ENCODE data around the gene C17orf75.
"Not testable (repeated sequence)": the region's sequence is repeated elsewhere in the genome, so short reads cannot be mapped to it uniquely, and the experiment has no call there.

C17orf75 gene, protein sequence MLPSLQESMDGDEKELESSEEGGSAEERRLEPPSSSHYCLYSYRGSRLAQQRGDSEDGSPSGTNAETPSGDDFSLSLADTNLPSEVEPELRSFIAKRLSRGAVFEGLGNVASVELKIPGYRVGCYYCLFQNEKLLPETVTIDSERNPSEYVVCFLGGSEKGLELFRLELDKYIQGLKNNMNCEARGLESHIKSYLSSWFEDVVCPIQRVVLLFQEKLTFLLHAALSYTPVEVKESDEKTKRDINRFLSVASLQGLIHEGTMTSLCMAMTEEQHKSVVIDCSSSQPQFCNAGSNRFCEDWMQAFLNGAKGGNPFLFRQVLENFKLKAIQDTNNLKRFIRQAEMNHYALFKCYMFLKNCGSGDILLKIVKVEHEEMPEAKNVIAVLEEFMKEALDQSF

DNA sequence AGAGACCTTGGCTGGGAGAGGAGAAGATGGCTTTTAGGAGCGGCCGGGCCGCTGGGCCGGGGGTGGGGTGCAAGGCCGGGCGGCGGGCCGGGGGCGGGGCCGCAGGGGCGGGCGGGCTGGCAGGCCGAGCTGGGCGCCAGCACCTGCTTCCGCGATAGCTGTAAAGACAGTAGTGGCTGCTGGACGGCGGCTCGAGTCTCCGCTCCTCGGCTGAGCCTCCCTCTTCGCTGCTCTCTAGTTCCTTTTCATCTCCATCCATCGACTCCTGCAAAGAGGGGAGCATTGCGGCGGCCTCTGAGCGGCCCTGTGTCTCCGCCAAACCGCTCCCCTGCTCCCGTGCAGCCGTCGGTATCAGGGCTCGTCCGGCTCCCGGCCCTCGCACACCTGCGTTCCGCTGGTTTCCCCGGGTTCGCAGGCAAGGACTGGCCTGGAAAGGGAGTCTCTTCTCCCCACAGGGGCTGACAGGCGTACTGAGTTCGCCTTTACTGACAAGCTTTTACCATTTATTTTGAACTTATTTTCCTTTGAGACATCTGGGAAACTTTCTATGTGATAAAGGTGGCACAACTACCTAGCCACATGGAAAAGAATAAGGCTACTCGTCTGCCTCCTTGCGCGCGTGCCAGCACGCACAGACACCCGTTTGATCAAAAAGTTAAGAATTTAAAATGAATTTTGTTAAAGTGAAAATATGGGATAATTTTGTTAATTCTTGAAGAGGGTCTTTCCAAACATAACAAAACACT is at the start of gene C17orf75:
TSS of gene C17orf75 (minus strand) at position 317 of the 746 bp plus-strand sequence. CDS start at position 283, 34 bp downstream.
- DNase-seq: peak; percentile 42

DNA sequence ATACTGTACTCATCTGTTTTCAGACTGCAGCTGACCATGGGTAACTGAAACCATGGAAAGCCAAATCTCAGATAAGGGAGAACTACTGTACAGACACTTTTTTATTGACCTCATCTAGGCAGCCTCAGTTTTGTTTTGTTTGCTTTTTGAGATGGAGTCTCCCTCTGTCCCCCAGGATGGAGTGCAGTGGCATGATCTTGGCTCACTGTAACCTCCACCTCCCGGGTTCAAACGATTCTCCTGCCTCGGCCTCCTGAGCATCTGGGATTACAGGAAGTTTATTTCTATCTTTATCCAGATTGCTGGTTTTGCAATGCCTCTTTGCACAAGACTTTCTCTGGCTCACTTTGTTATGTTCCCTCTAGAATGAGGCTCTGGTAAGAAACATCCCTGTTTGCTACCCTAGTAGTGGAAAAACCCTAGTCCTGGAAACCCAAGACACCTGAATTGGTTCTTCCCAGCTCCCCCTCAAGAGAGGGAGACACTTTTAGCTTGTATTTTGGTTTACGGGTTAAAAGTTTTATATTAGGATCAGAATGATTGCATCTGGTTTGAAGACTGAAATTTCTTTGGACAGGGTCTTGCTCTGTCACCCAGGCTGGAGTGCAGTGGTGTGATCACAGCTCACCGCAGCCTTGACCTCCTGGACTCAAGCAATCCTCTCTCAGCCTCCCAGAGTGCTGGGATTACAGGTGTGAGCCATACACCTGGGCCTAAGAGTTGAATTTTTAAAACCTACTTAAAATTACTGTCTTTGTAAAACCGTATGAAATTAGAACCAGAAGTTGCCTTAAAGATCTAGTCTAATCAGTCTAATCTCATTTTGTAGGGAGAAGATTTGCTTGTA is 46.9 kb upstream of the C17orf75 start:
- DNase-seq: no peak

DNA sequence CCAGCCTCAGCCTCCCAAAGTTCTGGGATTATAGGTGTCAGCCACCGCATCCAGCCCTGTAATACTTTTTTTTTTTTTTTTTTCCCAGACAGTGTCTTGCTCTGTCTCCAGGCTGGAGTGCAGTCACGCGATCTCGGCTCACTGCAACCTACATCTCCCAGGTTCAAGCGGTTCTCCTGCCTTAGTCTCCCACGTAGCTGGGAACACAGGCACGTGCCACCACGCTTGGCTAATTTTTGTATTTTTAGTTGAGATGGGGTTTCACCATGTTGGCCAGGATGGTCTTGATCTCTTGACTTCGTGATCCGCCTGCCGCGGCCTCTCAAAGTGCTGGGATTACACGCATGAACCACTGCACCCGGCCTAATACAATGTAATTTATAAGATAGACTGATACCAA is 46.2 kb upstream of the C17orf75 start:
- DNase-seq: not testable (repeated sequence)

DNA sequence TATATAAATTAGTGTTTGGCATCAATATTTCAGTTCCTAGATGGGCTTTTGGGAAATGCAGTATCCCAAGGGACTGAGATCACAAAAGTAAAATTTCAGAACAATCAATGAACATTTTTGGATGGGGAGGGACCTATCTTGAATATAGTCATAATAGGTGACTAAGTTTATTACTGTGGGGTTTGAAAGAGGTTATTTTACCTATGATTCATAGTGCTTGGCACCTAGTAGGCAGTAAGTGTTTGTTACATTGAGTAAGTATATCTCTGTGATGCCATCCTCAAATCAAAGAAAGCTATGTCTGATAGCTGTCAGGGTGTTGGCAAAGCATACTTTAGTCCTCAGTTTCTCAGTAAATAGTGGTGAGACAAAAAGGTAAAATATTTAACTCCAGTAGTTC is 44.9 kb upstream of the C17orf75 start:
- no peak for DNase-seq

DNA sequence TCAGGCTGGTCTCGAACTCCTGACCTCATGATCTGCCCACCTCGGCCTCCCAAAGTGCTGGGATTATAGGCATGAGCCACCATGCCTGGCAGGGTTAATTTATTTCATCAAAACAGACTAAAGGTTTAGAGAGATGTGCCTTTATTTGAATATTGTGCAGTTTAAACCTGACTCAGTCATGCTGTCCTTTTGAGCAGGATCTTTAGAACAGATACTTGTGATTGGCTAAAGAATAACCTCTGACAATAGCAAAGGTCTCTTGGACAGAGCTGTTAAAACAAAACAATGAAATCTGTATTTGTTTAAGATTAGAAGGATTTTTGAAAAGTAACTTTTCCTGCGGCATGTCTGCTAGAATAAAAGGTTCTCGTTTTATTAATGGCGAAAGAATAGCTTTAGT is 44.0 kb upstream of the C17orf75 start:
- DNase-seq: no peak

DNA sequence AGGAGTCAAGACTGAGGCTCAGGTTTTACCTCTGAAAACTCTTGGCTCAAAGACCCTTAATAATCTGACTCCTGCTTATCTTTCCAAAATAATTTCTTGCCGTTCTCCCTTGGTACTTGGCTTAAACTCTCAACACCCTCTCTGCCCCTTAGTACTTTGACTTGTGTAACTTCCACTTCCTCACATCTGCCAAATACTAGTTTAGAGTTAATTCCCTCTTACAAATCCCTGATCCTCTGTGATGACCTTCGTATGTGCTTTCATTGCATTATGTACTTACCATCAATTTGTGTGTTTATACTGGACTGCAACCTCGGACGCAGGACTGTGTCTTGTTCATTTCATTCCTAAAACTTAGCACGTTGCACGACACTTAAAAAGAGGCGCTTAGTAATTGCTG is 43.1 kb upstream of the C17orf75 start:
- DNase-seq: no peak

DNA sequence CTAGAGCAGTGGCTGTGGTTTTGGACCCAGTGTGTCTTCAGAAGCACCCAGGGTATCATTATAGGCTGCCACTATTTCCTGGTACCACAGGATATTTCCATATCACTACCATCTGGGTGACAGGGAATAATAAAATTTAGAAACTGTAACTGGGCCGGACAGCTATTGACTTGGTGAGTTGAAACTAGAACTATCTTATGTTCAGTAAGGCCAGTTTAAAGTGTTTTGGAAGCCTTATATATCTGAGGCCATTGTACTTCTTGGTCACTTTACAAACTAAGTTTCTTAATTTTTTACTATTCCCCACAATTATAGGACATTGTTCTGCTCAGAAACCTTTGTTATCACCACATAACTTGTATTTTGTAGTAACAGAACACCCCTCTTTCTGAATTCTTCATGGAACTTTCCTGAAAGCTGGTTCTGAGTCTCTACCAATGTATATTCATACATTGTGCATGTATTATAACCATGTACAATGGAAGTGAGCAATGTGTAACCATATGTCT is 42.0 kb upstream of the C17orf75 start:
- DNase-seq: no peak

DNA sequence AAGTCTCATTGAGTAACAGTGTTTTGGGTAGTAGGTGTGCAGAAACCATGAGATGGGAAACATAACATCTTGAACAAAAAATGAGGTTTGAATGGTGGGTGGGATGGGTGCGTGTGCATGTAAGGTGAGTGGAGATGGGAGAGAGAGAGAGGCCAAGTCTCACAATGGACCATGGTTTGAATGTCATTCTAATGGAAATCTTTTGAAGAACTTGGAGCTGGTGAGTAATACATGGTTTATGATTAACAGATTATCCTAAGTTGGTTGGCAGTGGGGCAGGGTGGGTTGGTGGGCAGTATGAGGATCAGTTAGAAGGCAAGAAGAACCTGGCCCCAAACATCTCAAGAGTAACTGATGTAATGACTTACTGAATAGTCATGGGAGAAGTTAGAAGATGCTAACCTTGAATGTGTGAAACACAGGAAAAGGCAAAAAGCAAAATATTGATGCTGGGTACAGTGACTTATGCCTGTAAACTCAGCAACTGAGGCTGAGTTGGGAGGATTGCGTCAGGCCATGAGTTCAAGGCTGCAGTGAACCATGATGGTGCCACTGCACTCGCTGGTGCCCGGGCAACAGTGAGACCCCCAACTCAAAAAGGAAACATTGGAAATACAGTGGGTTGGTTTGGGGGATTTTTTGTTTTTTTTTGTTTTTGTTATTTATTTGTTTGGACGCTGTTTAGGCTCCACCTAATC is 40.7 kb upstream of the C17orf75 start:
- DNase-seq: no peak

DNA sequence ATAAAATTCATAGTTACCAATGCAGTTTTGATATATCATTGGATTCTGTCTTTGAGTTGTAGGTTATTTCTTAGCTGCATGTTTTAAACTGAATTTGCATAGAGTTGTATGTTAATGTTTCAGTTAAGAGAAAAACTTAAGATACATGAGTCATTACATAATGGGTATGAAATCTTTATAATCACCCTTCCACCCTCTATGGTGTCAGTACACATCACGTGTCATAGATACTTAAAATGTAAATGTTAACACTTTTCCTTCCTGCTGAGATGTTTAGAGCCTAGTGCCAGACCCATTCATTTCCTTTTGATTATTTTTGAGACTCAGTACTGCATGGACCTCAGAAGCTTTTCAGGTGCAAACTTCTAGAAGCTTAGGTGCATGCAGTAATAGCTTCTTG is 28.5 kb upstream of the C17orf75 start:
- no peak for DNase-seq

DNA sequence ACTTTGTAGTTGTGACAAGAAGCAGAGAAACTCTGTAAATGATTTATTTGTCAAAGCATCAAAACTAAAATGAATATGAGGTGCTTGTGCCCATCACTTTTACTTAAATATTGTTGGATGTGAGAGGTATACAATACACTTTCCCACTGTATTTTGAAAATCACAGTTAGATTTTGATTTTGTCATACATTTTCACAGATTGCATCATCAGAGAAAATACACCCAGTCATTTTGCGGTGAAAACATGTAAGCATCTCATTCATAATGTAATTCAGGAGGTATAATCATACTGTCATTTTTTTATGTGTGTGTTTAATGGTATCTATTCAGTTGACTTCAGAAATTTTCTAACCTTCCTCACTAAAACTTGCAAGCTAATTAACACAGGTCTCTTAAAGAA is 19.3 kb upstream of the C17orf75 start:
- DNase-seq: no peak

DNA sequence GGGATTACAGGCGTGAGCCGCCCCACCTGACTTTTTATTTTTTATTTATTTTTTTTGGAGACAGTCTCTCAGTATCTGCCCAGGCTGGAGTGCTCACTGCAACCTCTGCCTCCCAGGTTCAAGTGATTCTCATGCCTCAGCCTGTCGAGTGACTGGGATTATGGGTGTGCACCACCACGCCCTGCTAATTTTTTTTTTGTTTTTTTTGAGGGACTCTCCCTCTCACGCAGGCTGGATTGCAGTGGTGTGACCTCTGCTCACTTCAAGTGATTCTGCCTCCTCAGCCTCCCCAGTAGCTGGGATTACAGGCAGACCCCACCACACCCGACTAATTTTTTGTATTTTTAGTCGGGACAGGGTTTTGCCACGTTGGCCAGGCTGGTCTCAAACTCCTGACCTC is 15.6 kb upstream of the C17orf75 start:
- no peak for DNase-seq

DNA sequence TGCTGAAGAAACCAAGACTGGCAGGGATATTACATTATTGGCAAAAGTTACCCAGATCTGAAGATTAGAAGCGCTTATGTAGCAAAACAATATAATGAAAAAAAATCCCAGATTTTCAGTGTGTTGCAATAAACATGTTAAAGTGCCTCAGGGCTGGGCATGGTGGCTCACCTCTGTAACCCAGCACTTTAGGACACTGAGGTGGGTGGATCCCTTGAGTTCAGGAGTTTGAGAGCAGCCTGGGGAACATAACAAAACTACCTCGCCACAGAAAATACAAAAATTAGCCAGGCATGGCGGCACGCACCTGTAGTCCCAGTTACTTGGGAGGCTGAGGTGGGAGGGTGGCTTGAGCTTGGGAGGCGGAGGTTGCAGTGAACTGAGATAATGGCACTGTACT is 14.8 kb upstream of the C17orf75 start:
- no peak for DNase-seq

DNA sequence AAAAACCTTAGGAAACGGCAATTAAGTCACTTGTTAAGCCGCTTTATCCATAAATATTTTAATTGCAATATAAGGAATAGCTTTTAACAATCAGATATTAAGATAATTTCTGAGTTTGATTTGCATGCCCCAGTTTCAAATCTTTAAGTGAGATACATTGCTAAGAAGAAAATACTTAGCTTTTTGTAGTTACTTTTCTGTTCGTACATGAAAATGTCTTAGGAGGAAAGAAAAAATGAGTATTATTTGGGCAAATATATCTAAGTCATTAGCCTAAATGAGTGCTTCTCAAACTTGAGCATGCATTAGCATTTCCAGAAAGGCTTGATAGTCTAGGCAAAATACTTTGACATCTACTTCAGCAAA is 14.4 kb upstream of the C17orf75 start:
- DNase-seq: no peak

DNA sequence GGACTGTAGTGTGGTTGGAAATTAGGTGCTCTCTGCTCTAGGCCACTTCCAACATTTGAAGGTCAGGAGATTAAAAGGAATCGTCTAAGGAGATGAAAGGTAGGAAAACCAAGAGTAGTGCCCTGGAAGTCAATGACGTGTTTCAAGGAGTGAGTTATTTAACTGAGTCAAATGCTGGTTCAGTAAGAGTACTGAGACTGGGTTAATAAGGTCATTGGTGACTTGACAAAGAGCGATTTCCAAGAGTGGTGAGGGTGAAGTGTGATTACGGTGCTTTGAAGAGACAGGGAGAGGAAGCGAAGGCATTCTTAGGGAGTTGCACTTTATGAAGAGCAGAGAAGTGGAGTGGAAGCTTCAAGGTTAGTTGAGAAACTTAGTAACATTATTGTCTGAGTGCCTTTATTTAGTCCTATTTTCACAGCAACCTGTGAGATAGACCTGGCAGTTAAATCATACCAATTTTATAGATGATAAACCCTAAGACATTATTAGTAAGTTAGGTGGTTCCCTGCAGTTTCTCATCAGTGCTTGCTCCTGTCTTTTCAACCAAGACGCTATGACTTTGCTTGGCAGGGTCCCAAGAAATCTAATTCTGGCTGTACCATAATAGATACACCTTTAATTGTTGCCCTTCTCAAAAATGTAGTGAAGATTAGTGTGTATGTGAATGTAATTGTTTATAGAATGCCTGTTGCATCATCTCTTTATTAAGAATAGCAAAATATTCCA is 13.8 kb upstream of the C17orf75 start:
- DNase-seq: no peak

DNA sequence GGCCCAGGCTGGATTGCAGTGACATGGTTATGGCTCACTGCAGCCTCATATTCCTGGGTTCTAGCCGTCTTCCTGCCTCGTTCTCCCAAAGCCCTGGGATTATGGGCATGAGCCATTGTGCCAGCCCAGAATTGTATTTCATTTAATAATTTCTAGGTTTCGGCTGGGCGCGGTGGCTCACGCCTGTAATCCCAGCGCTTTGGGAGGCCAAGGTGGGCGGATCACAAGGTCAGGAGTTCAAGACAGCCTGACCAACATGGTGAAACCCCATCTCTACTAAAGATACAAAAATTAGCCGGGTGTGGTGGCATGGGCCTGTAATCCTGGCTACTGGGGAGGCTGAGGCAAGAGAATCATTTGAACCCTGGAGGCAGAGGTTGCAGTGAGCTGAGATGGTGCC is 10.8 kb upstream of the C17orf75 start:
- DNase-seq: not testable (repeated sequence)

DNA sequence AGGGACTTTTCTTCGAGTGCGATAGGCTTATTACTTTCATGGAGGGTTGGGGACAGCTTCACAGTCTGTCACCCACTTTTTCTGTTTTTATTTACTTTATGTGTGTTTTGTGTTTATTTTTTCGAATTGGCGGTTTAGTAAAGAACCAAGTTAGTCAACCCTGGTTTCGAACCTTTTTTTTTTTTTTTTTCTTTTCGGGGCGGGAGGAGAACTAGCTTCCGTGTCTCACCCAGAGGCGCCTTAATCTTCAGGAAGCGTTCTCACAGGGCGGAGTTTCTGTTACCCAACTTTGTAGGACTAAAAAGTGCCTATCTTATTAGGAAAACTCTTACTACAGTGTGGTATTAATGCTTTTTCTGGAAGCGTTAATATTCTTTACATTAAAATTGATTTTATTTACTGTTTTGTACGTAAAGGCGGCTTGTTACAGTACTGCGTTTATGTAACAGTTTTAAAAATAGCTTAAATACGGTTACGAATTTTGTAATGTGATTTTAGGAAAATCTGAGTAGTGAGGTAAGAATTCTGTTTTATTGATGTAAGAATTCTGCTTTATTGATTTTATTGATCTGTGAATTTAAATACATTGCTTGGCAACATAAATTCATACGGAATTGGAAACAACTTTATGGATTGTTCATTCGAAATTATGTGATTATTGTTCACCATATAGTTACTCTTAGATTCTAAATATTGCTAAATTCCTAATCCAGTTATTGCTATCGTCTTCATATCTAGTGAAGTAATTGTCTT is 8.9 kb upstream of the C17orf75 start:
- peak; percentile 18 for DNase-seq

DNA sequence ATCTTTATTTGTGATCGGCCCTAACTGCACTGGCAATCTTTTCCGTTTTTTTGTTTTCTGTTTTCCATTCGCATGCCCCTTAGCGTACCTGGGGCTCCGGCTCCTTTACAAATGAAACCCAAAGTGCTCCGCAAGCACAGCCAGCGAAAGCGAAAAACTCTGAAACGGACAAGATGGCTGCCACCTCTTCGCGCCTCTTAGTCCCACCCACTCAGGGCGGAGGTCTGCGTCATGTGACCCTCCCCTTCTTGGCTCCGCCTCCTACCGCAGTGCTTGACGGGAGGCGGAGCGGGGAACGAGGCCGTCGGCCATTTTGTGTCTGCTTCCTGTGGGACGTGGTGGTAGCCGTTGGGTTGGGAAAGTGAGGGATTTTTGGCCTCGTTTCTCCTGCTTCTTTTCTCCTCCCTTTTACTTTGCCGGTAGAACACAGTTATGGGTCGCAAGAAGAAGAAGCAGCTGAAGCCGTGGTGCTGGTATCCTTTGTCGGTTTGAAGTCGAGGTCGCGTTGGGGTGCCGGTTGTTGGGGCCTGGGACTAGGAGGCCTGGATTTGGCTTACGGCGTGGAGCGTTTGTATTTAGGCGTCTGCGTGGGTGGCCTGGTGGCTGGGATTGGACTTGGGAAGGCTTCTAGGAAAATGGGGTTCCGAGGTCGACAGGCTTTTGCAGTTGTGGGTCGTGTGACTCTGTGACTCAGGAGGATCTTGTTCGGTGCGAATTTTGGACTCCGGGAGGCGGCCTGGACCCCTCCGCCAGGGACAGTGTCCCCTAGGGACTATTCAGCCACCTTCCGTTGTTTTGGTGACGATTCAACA is 8.1 kb upstream of the C17orf75 start, which contains the start of gene ZNF207:
TSS of gene ZNF207 (plus strand) at position 304 of the 812 bp plus-strand sequence. CDS start at position 433, 129 bp downstream.
- peak; percentile 94 for DNase-seq

DNA sequence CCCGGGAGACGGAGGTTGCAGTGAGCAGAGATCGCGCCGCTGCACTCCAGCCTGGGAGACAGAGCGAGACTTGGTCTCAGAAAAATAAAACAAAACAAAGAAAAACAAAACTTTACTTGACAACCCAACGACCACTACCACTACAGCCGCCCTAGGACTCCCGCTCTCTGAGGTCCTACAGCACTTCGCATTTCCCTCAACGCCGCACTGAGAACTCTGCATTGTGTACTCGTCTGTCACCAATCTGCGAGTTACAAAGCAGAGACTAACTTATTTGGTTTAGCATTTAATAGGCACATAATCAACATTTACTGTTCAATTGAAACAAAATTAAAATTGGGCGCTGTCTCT is 7.5 kb upstream of the C17orf75 start:
- DNase-seq: no peak

DNA sequence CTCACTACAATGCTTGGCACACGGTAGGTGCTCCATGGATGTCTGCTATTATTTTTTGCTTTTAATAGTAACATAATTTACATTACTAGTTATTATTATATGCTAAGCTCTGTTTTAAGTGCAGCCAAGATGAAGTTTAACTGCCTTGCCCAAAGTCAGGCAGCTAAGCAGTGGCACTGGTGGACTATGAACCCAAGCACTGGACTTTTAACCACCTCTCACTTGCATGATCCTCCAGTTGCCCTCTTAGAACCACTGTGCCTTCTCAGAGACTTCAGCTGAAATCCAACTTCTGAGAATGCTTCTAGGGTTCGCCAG is 6.5 kb upstream of the C17orf75 start:
- no peak for DNase-seq

DNA sequence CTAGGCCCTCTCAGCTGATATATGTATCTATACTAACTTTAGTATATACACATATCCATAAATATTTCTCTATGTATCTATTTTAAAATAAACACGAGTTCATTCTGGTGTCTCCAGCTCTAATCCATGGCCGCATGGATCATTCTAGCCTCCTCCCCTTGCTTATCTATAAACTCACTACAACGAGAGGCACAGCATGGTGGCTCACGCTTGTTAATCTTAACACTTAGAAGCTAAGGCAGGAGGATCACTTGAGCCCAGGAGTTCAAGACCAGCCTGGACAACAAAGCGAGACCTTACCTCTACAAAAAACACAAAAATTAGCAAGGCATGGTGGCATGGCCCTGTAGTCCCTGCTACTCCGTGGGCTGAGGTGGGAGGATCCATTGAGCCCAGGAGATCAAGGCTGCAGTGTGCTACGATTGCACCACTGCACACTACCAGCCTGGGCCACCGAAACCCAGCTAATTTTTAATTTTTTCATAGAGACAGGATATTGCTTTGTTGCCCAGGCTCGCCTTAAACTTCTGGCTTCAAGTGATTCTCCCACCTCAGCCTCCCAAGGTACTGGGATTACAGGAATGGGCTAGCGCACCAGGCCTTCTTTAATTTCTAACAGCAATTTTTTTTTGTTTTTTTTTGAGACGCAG is 4.1 kb upstream of the C17orf75 start:
- DNase-seq: no peak
